Small intestine (tissue), 7 donors: ENCODE data around the gene TMEM50B. TPM values are rescaled to one million over a fixed set of nuclear protein-coding genes. Genes with fewer than 3 reads are reported as not detected.

Experiments used
- DNase-seq, 2 donors: peaks; one replicate each; pipeline versions ENCODE4 v3.0.0 to v3.0.0-alpha.2; 2013
- FAIRE-seq: peaks from 2 replicates; lab custom pipeline; 2012; peaks lifted over from hg19 to GRCh38; lab: Jason Lieb, UNC
- H3K27ac ChIP-seq, 3 donors: one replicate each; pipeline ENCODE4 v1.5.1; 2013; ENCODE audit warnings: low read length in 2 of 3, mild to moderate bottlenecking in 2 of 3, control low read depth in 1 of 3, inconsistent platforms in 1 of 3, low read depth in 1 of 3, moderate library complexity in 1 of 3
- H3K27me3 ChIP-seq, 3 donors: one replicate each; pipeline ENCODE4 v1.6.1; 2013; ENCODE audit warnings: low read length in 3 of 3, inconsistent platforms in 1 of 3; ENCODE audit not compliant: control insufficient read depth in 3 of 3, insufficient read depth in 3 of 3
- H3K36me3 ChIP-seq, 3 donors: one replicate each; pipeline ENCODE4 v1.6.1; 2013; ENCODE audit warnings: low read length in 3 of 3, inconsistent platforms in 1 of 3, low read depth in 1 of 3, mild to moderate bottlenecking in 1 of 3, moderate library complexity in 1 of 3; ENCODE audit not compliant: control insufficient read depth in 3 of 3, insufficient read depth in 2 of 3
- H3K4me1 ChIP-seq, 3 donors: one replicate each; pipeline ENCODE4 v1.6.1; 2013; ENCODE audit warnings: low read length in 2 of 3, inconsistent platforms in 1 of 3, low read depth in 1 of 3, mild to moderate bottlenecking in 1 of 3, moderate library complexity in 1 of 3; ENCODE audit not compliant: control insufficient read depth in 3 of 3, insufficient read depth in 2 of 3
- H3K4me3 ChIP-seq, 3 donors: one replicate each; pipeline ENCODE4 v1.5.1; 2013; ENCODE audit warnings: low read length in 3 of 3, control low read depth in 1 of 3, inconsistent platforms in 1 of 3, low read depth in 1 of 3, mild to moderate bottlenecking in 1 of 3, moderate library complexity in 1 of 3
- H3K9me3 ChIP-seq, 2 donors: one replicate each; pipeline ENCODE4 v1.6.1; 2013; ENCODE audit warnings: low read depth in 1 of 2, low read length in 1 of 2; ENCODE audit not compliant: control insufficient read depth in 2 of 2, insufficient read depth in 1 of 2
- WGBS, 3 donors: extraction: QIAGEN DNeasy Blood & Tissue Kit; methylation state at CpG; one replicate each; pipeline ENCODE4 v1.1.7; 2013; 5-methylcytosine and 5-hydroxymethylcytosine counted together
- polyA plus RNA-seq, 4 donors: library from polyadenylated mRNA; stranded (reverse) in 3 of 4; unstranded in 1 of 4; fragments of 200-250 nt in 3 of 4; fragments of 120-200 nt in 1 of 4; gene quantifications; one replicate each; pipeline versions ENCODE4 v1.2.1 to v1.2.3, GENCODE V29; 2013
- donor health status: healthy with polysubstance abuse.
- donor health status: control.
- donor health status: control.
- donor health status: Bipolar disorder and iron deficiency.
- donor health status: healthy.

Gene TMEM50B
- polyA plus RNA-seq, 4 donors, result 22.2 to 54.3 (median 50.1) TPM

GRCh38 chr21:33403786-33404585 lies 75.8 kb downstream of the TMEM50B start:
- Histone ChIP-seq H3K36me3 (peaks cover 0 to 21% (median 0%) of the 10 kb centered on the region in 3 donors), H3K27me3 (no peaks in the 10 kb centered on the region), H3K9me3 (no peaks in the 10 kb centered on the region), H3K4me3 (peak overlapping the region; percentile 78 to 96 (median 80)), H3K27ac (peak overlapping the region; percentile 89 to 95 (median 93)), H3K4me1 (peaks cover 6 to 17% (median 8%) of the 10 kb centered on the region in 3 donors)
- no peak for FAIRE-seq
- 4 to 6% (median 4%) methylated on average over 37 to 47 of the region's 47 CpGs for WGBS, 3 donors
- DNase-seq, result peak; percentile 66 to 79

- Histone ChIP-seq H3K36me3 (peaks cover 0 to 20% (median 0%) of the 10 kb centered on the region in 3 donors), H3K4me1 (peaks cover 6 to 17% (median 8%) of the 10 kb centered on the region in 3 donors), H3K27ac (peak within 1 kb of the TSS; percentile 89 to 95 (median 93)), H3K27me3 (no peaks in the 10 kb centered on the region), H3K4me3 (peak within 1 kb of the TSS; percentile 78 to 96 (median 80)), H3K9me3 (no peaks in the 10 kb centered on the region)
- DNase-seq, result peak in 1 of 2 donors; percentile 77
- no peak for FAIRE-seq
- 1% methylated on average over 32 to 89 of the region's 89 CpGs for WGBS, 3 donors
Observed at GRCh38 chr21:33403128-33403785, 76.5 kb downstream of the TMEM50B start, which contains the start of gene IFNGR2. IFNGR2 (plus strand) TSS chr21:33403413; CDS start chr21:33403544, 131 bp downstream.

GRCh38 chr21:33402001-33402979 lies 77.5 kb downstream of the TMEM50B start:
- 56 to 76% (median 70%) methylated on average over 45 of the region's 45 CpGs for WGBS, 3 donors

GRCh38 chr21:33401630-33401992 lies 78.2 kb downstream of the TMEM50B start:
- WGBS, 3 donors, result 81 to 88% (median 85%) methylated on average over 6 of the region's 6 CpGs
- H3K27ac ChIP-seq, result no peak overlapping the region

More at GRCh38 chr21:33402001-33402979, 77.5 kb downstream of the TMEM50B start:
- Histone ChIP-seq H3K4me3 (peak overlapping the region; percentile 44 to 96 (median 80)), H3K27ac (peak overlapping the region in 2 of 3 donors; percentile 74 to 78), H3K4me1 (peaks cover 6 to 17% (median 6%) of the 10 kb centered on the region in 3 donors), H3K27me3 (no peaks in the 10 kb centered on the region), H3K36me3 (peaks cover 0 to 15% (median 0%) of the 10 kb centered on the region in 3 donors), H3K9me3 (no peaks in the 10 kb centered on the region)
- no peak for FAIRE-seq
- peak in 1 of 2 donors; percentile 68 for DNase-seq

More at GRCh38 chr21:33401630-33401992, 78.2 kb downstream of the TMEM50B start:
- FAIRE-seq (no peak), DNase-seq (no peak)
- Histone ChIP-seq H3K27me3 (no peaks in the 10 kb centered on the region), H3K4me1 (peaks cover 3 to 17% (median 6%) of the 10 kb centered on the region in 3 donors), H3K36me3 (peaks cover 0 to 13% (median 0%) of the 10 kb centered on the region in 3 donors), H3K9me3 (no peaks in the 10 kb centered on the region), H3K4me3 (no peak overlapping the region)

Other genes starting within 250 kb of the TMEM50B start
- 10 to 100 TPM; 30.9 to 90.6 (median 44.0) TPM for gene IL10RB, start 213.6 kb downstream of the TMEM50B start, polyA plus RNA-seq
- gene IFNAR1, start 155.0 kb downstream of the TMEM50B start, polyA plus RNA-seq, result 10 to 100 TPM in 2 of 4 donors, 1 to 10 TPM in 2; 6.0 to 31.0 (median 17.3) TPM
- gene IFNGR2, start 76.6 kb downstream of the TMEM50B start, polyA plus RNA-seq, result 100 to 1,000 TPM in 1 of 4 donors, 10 to 100 TPM in 3; 42.8 to 121 (median 68.8) TPM
- gene DNAJC28, start 11.7 kb upstream of the TMEM50B start, polyA plus RNA-seq, result 1 to 10 TPM; 1.6 to 3.1 (median 2.1) TPM
- gene GART, start 62.1 kb upstream of the TMEM50B start, polyA plus RNA-seq, result 10 to 100 TPM; 21.9 to 54.8 (median 29.5) TPM
- 100 to 1,000 TPM in 1 of 4 donors, 10 to 100 TPM in 3; 76.1 to 228 (median 88.8) TPM for gene SON, start 63.1 kb upstream of the TMEM50B start, polyA plus RNA-seq
- 10 to 100 TPM in 3 of 4 donors, 1 to 10 TPM in 1; 8.9 to 24.2 (median 15.2) TPM for gene DONSON, start 108.7 kb upstream of the TMEM50B start, polyA plus RNA-seq
- 10 to 100 TPM; 13.5 to 37.1 (median 15.9) TPM for gene CRYZL1, start 161.8 kb upstream of the TMEM50B start, polyA plus RNA-seq
- 10 to 100 TPM; 10.5 to 38.0 (median 21.1) TPM for gene ITSN1, start 162.5 kb upstream of the TMEM50B start, polyA plus RNA-seq